ENCODE measurements around the gene SPEG. TPM values are rescaled to one million over a fixed set of nuclear protein-coding genes. Genes with fewer than 3 reads are reported as not detected.

The SPEG gene
- total and polyA plus RNA-seq, 2 of the 13 experiments (the other 11 are each of a cell fraction or from before 2014, with no cell fraction given), result 0.18 to 0.24 TPM

DNA sequence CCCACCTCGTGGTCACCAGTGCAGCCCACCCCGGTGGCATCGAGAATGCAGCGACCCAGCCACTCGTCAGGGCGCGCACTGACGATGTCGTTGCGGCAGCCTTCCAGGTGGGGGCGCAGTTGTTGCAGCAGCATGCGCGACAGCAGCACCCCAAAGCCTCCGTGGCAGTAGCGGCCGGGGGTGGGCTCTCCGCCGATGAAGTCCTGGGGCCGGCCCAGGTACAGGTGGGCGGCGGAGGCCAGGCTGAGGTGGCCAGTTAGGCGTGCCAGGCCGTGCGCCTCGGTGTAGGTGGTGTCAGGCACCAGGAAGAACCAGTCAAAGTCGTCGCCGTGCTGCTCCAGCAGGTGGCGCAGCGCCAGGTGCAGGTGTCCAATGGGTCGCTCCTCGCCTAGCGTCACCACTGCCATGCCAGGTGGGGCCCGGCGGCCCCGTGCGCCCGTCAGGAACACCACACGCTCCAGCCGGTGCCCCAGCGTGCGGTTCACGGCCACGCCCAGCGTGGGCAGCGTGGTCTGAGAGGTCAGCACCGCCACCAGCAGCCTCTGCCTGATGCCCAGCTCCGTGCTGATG is 107.1 kb downstream of the SPEG start (continued):
- peak; percentile 52 for TF ChIP-seq RBM39 (IDR thresholded peaks at IDR 0.05; ENCODE audit: low read depth, low read length, poor library complexity, severe bottlenecking)
- peak; percentile 43; the same call in 1 of the 2 replicates for TF ChIP-seq ZNF441 (CRISPR knock-in tag; IDR thresholded peaks at IDR 0.05; ENCODE audit: borderline replicate concordance)
- TF ChIP-seq ZFP90 (CRISPR knock-in tag; IDR thresholded peaks at IDR 0.05; ENCODE audit: borderline replicate concordance), result peak; percentile 87
- TF ChIP-seq ZNF44 (CRISPR knock-in tag; IDR thresholded peaks at IDR 0.05), result peak; percentile 70; the same call in 1 of the 2 replicates
- TF ChIP-seq MEIS2 (CRISPR knock-in tag; IDR thresholded peaks at IDR 0.05), result peak; percentile 93
- no peak; the same call in 1 of the 2 replicates for TF ChIP-seq DNMT3B (CRISPR knock-in tag; conservative IDR thresholded peaks at IDR 0.05)
- TF ChIP-seq TARDBP (CRISPR knock-in tag; IDR thresholded peaks at IDR 0.05), result peak; percentile 83
- TF ChIP-seq ZNF879 (CRISPR knock-in tag; IDR thresholded peaks at IDR 0.05), result 0 out of 2 replicates have a peak, but pooled peaks have one; percentile 60
- no peak for TF ChIP-seq PCBP1 (IDR thresholded peaks at IDR 0.05; ENCODE audit: borderline replicate concordance, low read depth, low read length)
- TF ChIP-seq ZSCAN29 (CRISPR knock-in tag; conservative IDR thresholded peaks at IDR 0.05), result peak; percentile 91
- TF ChIP-seq DMAP1 (CRISPR knock-in tag; IDR thresholded peaks at IDR 0.05), result no peak; the same call in 1 of the 2 replicates
- TF ChIP-seq ZNF557 (CRISPR knock-in tag; IDR thresholded peaks at IDR 0.05), result no peak
- no peak for TF ChIP-seq SIN3B (IDR thresholded peaks at IDR 0.05; ENCODE audit: low read length)
- no peak for TF ChIP-seq ZNF234 (CRISPR knock-in tag; conservative IDR thresholded peaks at IDR 0.05)
- peak; percentile 48 for TF ChIP-seq PHF5A (CRISPR knock-in tag; IDR thresholded peaks at IDR 0.05; ENCODE audit: low read depth, unreplicated experiment)
- TF ChIP-seq ZNF572 (CRISPR knock-in tag; IDR thresholded peaks at IDR 0.05), result 0 out of 2 replicates have a peak, but pooled peaks have one; percentile 30
- no peak for TF ChIP-seq ZNF570 (CRISPR knock-in tag; IDR thresholded peaks at IDR 0.05; ENCODE audit: borderline replicate concordance)
- TF ChIP-seq CC2D1A (CRISPR knock-in tag; IDR thresholded peaks at IDR 0.05), result no peak
- TF ChIP-seq, protein P1, sequence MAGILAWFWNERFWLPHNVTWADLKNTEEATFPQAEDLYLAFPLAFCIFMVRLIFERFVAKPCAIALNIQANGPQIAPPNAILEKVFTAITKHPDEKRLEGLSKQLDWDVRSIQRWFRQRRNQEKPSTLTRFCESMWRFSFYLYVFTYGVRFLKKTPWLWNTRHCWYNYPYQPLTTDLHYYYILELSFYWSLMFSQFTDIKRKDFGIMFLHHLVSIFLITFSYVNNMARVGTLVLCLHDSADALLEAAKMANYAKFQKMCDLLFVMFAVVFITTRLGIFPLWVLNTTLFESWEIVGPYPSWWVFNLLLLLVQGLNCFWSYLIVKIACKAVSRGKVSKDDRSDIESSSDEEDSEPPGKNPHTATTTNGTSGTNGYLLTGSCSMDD (CRISPR knock-in tag; IDR thresholded peaks at IDR 0.05), result no peak
- peak; percentile 64; the same call in 1 of the 2 replicates for TF ChIP-seq RNF2 (conservative IDR thresholded peaks at IDR 0.05; ENCODE audit: low read depth)
- TF ChIP-seq, protein P2, sequence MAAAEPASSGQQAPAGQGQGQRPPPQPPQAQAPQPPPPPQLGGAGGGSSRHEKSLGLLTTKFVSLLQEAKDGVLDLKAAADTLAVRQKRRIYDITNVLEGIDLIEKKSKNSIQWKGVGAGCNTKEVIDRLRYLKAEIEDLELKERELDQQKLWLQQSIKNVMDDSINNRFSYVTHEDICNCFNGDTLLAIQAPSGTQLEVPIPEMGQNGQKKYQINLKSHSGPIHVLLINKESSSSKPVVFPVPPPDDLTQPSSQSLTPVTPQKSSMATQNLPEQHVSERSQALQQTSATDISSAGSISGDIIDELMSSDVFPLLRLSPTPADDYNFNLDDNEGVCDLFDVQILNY (CRISPR knock-in tag; conservative IDR thresholded peaks at IDR 0.05), result no peak
- no peak for TF ChIP-seq REXO4 (CRISPR knock-in tag; IDR thresholded peaks at IDR 0.05; ENCODE audit: borderline replicate concordance)
- TF ChIP-seq, protein P3, sequence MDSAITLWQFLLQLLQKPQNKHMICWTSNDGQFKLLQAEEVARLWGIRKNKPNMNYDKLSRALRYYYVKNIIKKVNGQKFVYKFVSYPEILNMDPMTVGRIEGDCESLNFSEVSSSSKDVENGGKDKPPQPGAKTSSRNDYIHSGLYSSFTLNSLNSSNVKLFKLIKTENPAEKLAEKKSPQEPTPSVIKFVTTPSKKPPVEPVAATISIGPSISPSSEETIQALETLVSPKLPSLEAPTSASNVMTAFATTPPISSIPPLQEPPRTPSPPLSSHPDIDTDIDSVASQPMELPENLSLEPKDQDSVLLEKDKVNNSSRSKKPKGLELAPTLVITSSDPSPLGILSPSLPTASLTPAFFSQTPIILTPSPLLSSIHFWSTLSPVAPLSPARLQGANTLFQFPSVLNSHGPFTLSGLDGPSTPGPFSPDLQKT (CRISPR knock-in tag; IDR thresholded peaks at IDR 0.05; ENCODE audit: borderline replicate concordance), result no peak
